T-helper 9 cell (primary cell): ENCODE measurements around the gene CELF2.

ENCODE experiments used
- DNase-seq: peaks from one replicate; pipeline ENCODE4 v3.0.0-alpha.2; 2020

The CELF2 gene

GRCh38 chr10:11063856-11064255 is 46.2 kb downstream of the CELF2 start:
- no peak for DNase-seq

GRCh38 chr10:11064832-11065231 is 47.2 kb downstream of the CELF2 start:
- DNase-seq: no peak

GRCh38 chr10:11065567-11065966 is 47.9 kb downstream of the CELF2 start:
- DNase-seq: no peak

- no peak for DNase-seq
Observed at GRCh38 chr10:11066520-11066919, 48.8 kb downstream of the CELF2 start.

- DNase-seq: no peak
Observed at GRCh38 chr10:11068861-11069633, 51.4 kb downstream of the CELF2 start.

- DNase-seq: no peak
Observed at GRCh38 chr10:11073410-11073809, 55.7 kb downstream of the CELF2 start.

GRCh38 chr10:11074536-11075267 is 57.0 kb downstream of the CELF2 start:
- DNase-seq: no peak

GRCh38 chr10:11076221-11076620 is 58.5 kb downstream of the CELF2 start:
- no peak for DNase-seq

GRCh38 chr10:11080564-11080984 is 62.9 kb downstream of the CELF2 start:
- DNase-seq: no peak

- no peak for DNase-seq
Observed at GRCh38 chr10:11081408-11081807, 63.7 kb downstream of the CELF2 start.

GRCh38 chr10:11082526-11082925 is 64.9 kb downstream of the CELF2 start:
- no peak for DNase-seq

GRCh38 chr10:11083051-11083450 is 65.4 kb downstream of the CELF2 start:
- no peak for DNase-seq

- no peak for DNase-seq
Observed at GRCh38 chr10:11085545-11085944, 67.9 kb downstream of the CELF2 start.

GRCh38 chr10:11086177-11086840 is 68.6 kb downstream of the CELF2 start:
- DNase-seq: no peak

- DNase-seq: no peak
Observed at GRCh38 chr10:11087372-11087771, 69.7 kb downstream of the CELF2 start.

- DNase-seq: no peak
Observed at GRCh38 chr10:11088709-11089108, 71.0 kb downstream of the CELF2 start.

GRCh38 chr10:11089272-11089671 is 71.6 kb downstream of the CELF2 start:
- no peak for DNase-seq

- DNase-seq: no peak
Observed at GRCh38 chr10:11091517-11092102, 73.9 kb downstream of the CELF2 start.

GRCh38 chr10:11093771-11094736 is 76.4 kb downstream of the CELF2 start:
- no peak for DNase-seq

- no peak for DNase-seq
Observed at GRCh38 chr10:11095374-11095801, 77.7 kb downstream of the CELF2 start.

- no peak for DNase-seq
Observed at GRCh38 chr10:11096422-11096821, 78.8 kb downstream of the CELF2 start.

GRCh38 chr10:11097686-11098085 is 80.0 kb downstream of the CELF2 start:
- DNase-seq: no peak
